CMK (cell line): ENCODE data around the gene TOX3.

Experiments
- DNase-seq: peaks from one replicate; pipeline ENCODE4 v3.0.0-alpha.2; 2010; ENCODE audit warnings: low read depth

TOX3 gene

DNA sequence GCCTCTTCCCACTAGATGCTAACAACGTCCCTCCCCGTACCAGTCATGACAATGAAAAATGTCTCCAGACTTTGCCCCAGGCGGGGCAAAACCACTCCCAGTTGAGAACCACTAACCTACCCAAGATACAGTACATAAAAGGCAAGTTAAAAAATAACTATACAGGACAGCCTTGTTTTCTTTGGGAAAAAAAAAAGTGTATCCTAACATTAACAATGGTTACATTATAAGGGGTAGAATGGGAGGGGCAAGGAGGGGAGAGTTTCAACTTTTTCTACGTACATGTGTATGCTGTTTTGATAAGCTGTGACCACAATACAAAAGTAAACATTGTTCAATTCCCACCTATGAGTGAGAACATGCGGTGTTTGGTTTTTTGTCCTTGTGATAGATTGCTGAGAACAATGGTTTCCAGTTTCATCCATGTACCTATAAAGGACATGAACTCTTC, 94.9 kb downstream of the TOX3 start:
- no peak for DNase-seq

DNA sequence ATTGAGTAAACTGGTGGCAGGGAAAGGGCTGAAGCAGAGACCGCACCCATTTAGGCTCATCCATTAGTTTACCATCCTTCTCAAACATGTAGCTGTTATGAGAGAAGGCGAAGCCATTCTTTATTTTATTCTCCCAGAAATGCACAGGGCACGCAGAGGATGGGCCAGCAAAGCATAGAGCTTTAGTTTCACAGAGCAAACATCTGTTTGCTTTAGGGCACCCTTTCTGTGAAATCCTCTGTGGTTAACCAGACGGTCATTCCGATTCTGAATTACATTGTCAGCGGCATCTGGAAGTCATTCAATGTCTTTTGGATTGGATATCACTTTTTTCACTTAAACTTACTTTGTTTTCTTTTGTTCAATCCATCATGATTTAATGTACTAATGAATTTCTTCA, 96.0 kb downstream of the TOX3 start:
- DNase-seq = no peak

DNA sequence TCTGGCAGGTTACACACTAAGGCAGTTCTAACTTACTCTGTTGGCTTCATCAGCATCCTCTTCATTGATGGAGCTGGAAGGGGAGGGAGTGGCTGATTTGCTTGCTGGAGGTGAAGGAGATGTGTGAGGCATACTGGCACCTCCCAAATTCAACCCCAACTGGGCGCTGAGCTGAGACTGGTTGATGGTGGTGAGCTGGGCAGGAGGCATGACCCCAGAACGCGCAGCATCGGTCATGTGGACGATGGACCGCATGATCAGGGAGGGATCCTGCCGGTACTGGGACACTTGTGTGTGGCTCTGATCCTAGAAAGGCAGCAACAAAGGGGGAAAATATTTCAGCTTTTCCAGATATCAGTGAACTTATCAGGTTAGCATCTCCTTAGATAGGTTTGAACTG, 96.7 kb downstream of the TOX3 start:
- DNase-seq = no peak

GRCh38 chr16:52446080-52446479, 100.9 kb downstream of the TOX3 start:
- no peak for DNase-seq

GRCh38 chr16:52441886-52442285, 105.1 kb downstream of the TOX3 start:
- no peak for DNase-seq

GRCh38 chr16:52440248-52440647, 106.7 kb downstream of the TOX3 start:
- DNase-seq = no peak

GRCh38 chr16:52439750-52440149, 107.2 kb downstream of the TOX3 start:
- DNase-seq = no peak

DNA sequence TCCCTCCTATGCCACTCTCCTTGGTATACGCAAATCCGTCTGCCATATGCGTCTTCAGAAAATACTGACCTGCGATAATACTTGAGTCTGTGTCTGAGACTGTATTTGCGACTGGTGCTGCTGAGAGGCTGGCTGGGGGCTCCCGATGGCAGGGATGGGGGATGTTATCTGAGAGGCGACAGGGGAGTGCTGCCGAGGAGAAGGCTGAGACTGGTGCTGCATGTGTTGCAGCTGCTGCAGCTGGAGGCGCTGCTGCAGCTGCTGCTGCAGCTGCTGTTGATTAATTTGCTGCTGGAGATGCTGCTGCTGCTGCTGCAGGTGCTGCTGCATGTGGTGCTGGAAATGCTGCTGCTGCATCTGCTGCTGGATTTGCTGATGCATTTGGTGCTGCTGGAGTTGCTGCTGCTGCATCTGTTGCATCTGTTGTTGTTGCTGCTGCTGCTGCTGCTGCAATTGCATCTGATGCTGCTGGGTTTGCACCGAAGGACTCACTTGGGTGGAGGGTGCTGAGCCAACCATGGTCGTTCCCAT, 107.7 kb downstream of the TOX3 start:
- DNase-seq = no peak

DNA sequence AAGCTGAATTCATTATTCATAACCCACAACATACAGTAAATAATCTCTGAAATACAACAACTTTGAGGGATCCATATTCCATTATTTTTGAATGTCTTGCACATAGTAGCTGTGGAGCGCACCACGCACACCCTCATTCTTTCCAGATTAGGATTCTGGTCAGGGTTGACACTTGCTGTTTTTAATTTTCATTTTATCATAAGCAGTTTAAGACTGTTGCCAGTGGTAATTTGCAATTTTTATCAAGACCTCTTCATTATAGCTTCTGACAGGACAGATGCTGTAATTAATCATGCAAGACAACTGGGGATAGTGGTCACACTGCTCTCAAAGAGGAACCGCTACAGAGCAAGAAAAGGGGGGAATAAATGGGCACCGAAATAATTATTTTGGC, 109.7 kb downstream of the TOX3 start:
- no peak for DNase-seq

GRCh38 chr16:52436339-52437276, 110.3 kb downstream of the TOX3 start:
- no peak for DNase-seq

GRCh38 chr16:52434224-52434623, 112.7 kb downstream of the TOX3 start:
- DNase-seq = no peak

DNA sequence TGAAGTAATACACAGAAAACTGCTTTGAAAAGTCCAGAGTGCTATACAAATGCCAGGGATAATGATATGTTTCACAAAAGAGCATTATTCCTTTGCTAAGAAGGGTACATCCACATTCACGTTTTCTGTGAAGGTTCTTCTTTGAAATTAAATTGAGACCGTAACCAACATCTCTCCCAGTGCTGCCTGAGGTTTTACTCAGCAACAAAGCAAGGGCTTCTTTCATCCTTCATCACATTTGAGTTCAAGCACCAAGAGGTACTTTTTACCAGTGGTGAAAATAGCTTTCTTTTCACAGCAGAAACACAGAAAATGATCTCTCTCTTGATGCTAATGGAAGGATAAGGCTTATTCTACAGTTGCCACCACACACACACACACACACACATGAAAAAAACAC, 113.3 kb downstream of the TOX3 start:
- no peak for DNase-seq

- DNase-seq = no peak
Measured at GRCh38 chr16:52424591-52424990, 122.4 kb downstream of the TOX3 start.

GRCh38 chr16:52422307-52422706, 124.6 kb downstream of the TOX3 start:
- no peak for DNase-seq

DNA sequence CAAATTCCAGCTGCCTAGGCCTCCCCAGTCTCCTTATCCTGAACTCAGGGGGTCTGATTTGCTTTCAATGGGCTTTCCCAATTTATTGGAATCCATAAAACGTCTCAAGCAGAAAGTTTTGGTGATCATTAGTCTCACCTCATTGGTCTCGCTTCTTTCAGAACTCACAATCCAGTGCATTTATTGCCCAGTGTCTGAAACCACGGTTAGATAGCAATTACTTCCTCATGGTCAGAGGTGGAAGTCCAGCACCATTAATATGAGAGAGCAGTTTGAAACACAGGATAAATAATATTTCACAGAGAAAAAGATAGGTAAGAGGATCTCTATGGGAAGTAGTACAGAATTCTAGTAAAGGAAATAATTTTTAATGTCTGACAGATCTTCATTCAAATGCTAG, 128.7 kb downstream of the TOX3 start:
- DNase-seq = no peak

DNA sequence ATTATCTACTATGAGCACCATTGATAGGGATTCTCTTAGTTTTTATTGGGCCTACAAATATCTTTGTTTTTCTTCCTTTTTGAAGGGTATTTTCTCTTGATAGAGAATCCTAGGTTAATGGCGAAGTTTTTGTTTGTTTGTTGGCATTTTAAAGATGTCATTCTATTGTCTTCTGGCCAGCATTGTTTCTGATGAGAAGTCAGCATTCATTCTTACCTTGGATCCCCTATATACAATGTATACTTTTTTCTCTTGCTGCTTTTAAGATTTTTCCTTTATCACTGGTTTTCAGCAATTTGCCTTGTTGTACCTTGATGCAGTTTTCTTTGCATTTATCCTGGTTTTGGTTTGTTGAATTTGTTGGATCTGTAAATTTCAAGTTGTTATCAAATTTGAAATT, 130.1 kb downstream of the TOX3 start:
- DNase-seq = no peak

DNA sequence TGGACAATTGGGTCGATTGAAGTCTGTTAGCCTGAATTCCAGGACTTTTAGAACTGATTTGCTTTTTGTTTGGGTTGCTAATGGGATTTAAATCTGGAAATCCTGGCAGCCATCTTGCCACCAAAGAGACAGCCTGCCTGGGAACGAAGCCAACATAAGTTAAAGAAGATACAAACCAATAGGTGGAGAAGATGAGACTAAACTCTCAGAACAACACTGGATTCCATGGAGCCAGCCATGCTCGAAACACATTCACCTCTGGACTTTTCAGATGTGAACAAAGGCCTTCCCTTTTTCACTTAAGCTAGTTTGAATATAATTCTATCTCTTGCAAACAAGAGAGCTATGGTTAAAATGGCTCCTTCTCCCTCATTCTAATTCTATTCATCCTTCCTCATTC, 135.9 kb downstream of the TOX3 start:
- DNase-seq = no peak

- DNase-seq = no peak
Measured at GRCh38 chr16:52408191-52408845, 138.6 kb downstream of the TOX3 start.

DNA sequence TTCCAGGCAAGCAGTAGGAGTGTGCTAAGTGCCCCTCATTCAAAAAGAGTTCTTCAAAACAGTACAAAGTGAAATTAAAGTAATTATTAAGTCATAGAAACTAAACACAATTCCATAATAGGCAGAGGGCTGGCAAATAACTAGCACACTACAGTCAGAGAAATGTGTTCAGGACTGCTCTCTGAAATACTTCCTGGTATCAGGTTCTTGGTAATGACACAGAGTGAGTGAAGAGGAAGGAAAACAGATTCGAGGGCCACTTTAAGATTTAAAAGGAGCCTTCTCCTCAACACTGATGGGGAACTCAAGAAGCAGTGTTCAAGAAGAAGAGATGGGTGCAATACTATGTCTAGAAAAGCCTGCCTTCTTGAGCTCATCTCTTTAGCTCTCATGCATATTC, 139.2 kb downstream of the TOX3 start:
- no peak for DNase-seq

- DNase-seq = no peak
Measured at GRCh38 chr16:52405441-52405840, 141.5 kb downstream of the TOX3 start.

DNA sequence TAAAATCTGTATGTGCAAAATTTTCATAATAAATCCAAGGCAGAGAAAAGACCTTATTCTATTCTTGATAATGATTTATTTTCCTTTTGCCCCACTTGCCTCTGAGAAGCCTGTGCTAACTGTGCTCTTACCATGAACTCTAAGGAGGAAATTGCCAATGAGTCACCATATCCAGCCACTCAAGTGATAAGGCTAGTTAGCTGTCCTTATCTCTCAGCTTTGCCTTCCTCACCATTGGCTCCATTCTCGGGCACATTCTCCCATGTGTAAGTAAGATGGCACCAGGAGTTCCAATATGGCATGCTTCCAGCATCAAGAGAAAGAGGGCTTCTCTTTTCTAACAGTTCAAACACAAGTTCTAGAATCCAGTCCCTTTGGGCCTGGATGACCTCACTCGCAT, 142.4 kb downstream of the TOX3 start:
- no peak for DNase-seq

DNA sequence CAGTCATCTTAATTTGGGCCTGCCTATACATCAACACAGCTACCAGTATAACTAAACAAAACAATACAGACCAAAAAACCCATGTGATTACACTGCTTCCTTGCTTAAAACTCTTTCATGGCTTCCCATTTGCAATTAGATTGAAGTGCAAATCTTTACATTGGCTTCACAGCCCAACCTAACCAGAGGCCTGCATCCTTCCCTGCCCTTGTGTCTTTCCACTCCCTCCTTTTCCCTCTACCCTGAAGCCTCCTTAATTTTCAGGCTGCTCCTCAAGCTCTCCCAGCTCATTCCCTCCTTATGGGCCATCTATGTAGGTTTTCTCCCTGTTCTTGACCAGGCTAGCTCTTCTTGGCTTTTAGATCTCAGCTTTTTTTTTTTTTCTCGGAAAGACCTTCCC, 147.8 kb downstream of the TOX3 start:
- DNase-seq = no peak

GRCh38 chr16:52398491-52398960, 148.4 kb downstream of the TOX3 start:
- DNase-seq = no peak
